GM03348 (cell line): ENCODE data around the gene SUCNR1.
"Not testable (repeated sequence)": the region's sequence is repeated elsewhere in the genome, so short reads cannot be mapped to it uniquely, and the experiment has no call there.

Source experiments
- DNase-seq: peaks from one replicate; pipeline ENCODE4 v3.0.0; 2012; ENCODE audit warnings: low spot score

The SUCNR1 gene, protein sequence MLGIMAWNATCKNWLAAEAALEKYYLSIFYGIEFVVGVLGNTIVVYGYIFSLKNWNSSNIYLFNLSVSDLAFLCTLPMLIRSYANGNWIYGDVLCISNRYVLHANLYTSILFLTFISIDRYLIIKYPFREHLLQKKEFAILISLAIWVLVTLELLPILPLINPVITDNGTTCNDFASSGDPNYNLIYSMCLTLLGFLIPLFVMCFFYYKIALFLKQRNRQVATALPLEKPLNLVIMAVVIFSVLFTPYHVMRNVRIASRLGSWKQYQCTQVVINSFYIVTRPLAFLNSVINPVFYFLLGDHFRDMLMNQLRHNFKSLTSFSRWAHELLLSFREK

DNA sequence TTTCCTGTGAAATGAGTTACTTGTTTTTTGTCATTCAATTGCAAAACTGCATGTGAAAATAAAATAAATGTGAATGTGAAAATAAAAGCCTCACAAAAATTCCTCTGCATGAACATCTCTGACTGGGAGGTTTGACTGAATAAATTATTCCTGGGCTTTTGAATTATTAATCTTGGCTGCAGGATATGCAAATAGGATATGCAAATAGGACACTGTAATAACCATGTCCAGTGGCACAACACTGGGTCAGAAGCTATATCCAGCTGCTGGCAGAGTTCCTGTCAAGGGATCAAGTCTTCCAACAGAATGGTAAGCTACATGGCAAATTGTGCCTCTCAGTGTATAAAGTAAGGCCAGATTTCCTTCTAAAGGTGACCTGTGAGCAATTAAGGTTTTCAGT is at the start of gene SUCNR1:
Gene SUCNR1, plus strand, starts transcription at position 246 of the 400 bp plus-strand sequence. CDS start 6,250 bp downstream, outside the sequence.
- no peak for DNase-seq

DNA sequence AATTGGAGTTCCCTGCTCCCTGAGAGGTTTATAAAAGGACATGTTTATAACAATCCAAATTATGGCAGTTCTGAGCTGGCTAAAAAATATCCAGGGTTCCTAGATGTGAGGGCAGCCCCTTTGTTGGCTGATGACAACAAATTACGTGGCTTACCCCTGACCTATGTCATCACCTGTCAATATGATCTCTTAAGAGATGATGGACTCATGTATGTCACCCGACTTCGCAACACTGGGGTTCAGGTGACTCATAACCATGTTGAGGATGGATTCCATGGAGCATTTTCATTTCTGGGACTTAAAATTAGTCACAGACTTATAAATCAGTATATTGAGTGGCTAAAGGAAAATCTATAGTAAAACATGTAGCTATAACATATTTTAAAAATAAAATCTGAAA is 45.6 kb upstream of the SUCNR1 start:
- no peak for DNase-seq

DNA sequence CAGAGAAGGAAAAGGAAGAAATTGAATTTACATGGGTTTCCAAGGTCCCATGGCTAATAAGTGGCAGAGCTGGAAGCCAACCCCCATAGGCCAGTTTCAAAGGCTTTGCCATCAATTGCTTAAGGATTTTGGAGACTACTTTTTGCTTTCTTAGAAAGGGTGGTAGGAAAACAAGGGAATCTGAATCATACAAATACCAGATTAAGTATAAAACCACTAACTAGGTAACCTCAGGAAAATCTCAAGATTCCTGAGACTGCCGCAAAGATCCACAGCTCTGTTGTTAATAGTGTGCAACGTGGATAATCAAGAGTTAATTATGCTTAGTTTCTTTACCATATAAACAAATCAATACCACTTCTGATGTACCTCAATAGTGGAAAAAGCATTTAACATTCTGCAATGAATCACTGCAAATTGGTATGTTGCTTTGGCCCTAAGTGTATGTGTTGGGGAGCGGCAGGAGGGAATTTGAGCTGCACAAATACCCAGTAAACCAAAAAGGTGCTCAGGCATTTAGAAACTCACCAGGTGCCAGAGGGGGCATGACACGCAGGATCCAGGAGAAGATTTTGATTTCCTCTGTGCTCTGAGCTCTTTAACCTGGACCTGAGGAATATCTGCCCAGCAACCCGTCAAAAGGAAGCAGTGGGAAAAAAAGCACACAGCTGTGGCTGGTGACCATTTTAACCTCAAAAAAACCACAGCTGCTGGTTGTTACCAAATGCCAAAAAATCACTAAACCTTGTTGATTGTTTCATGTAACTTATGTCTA is 37.5 kb upstream of the SUCNR1 start:
- peak; percentile 23 for DNase-seq

DNA sequence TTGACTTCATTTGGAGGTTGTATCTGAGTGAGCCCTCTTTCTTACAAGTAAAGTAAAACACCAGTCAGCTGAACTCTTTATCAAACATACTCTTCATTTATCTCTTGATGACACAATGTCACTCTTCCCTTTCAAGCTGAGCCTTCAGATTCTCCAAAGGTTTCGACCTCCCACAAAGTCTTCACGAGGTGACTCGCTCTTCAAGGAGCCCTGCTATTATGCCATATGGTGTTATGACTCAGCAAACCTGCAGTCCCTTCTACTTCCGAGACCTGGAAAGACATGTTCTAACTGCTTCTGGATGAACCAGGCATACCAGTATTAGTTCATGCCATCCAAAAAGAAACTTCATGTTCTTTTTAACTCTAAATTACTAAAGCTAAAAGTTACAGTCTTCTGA is 36.4 kb upstream of the SUCNR1 start:
- DNase-seq: peak; percentile 53

DNA sequence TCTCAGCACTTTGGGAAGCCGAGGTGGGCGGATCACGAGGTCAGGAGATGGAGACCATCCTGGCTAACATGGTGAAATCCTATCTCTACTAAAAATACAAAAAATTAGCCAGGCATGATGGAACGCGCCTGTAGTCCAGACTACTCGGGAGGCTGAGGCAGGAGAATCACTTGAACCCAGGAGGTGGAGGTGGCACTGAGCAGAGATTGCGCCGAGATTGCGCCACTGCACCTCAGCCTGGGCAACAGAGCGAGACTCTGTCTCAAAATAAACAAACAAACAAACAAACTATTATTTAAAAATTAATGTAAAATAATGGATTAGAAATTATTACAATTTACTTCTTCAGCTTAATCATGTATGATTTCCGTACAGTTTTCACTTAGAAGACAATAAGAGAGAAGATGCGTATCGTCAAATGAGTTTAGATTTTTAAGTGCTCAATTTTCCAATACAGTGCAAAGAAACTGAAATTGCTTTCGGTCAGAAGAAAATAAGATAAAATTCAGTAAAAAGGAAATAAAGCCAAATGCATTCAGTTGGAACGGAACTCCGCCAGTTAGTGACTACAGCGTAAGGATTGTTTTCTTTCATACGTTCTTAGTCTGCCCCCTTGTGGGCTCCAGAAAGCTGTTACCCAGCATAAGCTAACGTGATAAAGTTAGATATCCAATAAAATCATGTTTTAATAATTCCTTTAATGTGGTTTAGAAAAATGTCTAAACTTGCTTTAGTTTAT is 34.7 kb upstream of the SUCNR1 start:
- peak; percentile 74 for DNase-seq

DNA sequence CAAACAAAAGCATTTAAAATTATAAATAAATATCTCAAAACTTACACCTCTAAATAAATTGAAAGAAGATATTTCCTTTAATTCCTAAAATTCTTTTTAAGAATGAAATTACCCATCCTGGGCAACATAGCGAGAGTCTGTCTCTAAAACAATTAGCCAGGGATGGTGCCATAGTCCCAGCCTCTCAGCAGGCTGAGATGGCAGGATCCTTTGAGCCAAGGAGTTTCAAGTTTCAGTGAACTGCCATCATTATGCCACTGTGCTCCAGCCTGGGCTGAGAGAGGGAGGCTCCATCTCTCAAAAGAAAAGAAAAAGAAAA is 34.2 kb upstream of the SUCNR1 start:
- DNase-seq: no peak

DNA sequence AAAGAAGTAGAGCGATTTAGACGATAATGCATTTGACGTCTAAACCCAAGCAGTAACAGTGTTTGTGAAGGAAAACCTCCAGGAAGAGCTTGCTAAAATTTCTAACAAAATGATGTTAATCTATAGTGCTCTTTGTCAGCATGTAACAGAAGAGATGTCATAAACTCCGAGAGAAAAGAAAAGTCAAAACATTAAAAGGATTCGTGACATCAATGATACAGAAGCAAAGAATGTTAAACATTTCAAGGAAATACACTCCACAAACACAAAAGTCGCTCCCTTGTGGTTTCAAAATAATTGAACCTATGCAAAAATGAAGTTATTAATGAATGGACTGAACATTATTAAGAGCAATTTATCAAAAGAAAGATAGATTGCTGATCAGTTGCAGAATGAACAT is 31.6 kb upstream of the SUCNR1 start:
- DNase-seq: no peak

DNA sequence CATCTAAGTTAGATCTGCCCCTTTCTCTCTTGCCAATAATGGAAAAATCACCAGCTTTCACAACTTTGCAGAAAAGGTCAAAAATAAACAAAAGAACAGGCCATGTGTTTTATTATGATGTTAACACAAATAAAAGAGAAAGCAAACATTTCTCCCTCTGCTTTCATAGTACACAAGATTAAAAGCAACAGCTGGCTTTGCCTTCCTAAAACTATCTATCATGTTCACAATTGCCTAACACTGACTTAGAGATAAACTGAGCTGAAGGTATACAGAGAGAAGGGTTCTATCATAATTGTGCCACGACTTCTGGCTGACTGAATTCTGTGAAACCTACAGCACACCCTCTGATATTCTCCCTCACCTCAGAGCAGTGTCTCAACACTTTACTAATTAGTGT is 30.2 kb upstream of the SUCNR1 start:
- no peak for DNase-seq

DNA sequence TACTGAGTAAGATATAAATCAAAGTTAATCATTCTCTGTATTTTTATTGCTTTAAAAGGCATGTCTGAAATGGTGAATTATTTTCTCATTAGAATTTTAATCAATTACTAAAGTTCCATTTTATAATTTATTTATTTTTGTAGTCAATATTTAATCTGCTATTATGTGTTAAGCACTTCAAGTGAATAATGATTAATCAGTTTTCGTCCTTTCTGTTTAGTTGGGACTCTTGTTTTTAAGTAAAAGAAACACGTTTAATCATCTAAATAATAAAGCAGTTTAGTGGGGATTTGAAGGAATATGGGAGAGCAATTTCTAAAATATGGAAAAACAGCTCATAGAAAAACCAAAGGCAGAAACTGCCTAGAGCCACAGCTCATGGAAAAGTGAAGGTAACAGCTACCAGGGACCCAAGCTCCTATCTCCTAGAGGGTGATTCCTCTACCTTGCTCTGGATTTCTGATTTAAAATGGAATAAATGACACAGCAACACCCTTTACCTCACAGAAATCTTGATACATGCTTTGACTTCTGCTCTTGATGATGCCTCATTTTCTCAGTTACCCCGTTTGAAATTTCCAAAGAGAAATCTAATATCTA is 28.0 kb upstream of the SUCNR1 start:
- no peak for DNase-seq

DNA sequence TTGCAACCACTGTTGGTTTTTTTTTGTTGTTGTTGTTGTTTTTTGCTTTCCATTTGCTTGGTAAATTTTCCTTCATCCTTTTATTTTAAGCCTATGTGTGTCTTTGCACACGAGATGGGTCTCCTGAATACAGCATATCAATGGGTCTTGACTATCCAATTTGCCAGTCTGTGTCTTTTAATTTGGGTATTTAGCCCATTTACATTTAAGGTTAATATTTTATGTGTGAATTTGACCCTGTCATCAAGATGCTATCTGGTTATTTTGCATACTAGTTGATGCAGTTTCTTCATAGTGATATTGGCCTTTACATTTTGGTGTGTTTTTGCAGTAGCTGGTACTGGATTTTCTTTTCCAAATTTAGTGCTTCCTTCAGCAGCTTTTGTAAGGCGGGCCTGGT is 23.4 kb upstream of the SUCNR1 start:
- not testable (repeated sequence) for DNase-seq

DNA sequence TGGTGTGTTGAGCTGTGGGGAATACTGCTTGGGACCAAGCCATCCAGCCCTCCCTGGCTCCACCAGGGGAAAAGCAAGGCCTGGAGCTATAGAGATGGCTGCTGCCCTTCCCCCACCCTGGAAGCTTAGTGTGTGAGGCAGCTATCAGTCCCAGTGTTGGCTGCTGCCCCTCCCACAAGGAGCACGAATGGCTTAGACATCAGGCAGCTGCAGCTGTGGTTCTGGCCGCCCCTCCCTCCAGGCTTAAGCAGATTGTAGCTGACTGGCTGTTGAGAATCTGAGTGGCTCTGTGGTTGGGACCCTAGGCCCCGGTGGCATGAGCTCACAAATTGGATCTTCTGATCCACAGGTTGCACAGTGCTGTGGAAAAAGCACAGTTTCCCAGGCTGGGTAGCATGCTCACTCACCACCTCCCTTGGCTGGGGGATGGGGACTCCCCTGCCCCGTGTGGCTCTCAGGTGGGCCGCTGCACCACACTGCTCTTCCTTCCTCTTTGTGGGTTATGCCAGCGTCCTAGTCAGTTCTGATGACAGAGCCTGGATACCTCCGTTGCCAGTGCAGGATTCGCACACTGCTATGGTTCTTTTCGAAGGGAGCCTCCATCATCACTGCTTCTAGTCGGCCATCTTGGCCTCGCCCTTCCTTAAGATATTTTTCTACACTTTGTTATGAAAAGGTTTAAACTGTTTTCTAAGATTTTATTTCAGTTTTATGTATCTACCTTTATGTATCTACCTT is 21.2 kb upstream of the SUCNR1 start:
- DNase-seq: no peak

DNA sequence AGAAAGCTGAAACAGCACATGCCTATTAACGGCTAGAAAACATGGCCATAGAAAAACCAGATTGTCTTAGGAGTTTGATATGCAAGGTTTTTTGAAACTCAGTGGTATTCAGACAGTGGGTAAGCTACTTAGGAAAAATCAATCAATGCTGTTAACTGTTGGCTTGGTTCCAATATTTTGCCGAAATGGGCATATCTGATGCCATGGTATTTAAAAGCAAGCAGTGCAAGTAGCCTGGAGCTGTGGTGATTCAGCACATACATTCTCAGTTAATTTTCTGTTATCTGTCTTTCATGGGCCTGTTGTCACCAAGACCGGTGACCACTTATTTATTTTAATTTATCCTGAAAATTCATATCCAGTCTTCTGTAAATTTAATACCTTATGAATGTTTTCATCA is 17.3 kb upstream of the SUCNR1 start:
- DNase-seq: no peak

DNA sequence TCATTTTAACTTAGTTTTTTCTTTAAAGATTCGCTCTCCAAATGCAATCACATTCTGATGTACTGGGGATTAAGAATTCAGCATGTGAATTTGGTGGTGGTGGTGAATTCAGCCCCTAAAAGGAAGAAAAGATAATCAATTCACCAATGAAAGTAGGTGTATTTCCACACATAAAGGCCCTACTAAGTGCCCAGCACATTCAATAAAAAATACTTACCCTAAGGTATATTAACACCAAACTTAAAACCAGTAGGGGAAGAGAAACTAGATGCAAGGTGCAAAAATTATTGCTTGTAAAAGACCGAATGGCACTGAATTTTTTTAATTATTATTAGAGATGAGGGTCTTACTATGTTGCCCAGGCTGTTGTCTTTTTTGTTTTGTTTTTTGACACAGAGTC is 16.8 kb upstream of the SUCNR1 start:
- no peak for DNase-seq

DNA sequence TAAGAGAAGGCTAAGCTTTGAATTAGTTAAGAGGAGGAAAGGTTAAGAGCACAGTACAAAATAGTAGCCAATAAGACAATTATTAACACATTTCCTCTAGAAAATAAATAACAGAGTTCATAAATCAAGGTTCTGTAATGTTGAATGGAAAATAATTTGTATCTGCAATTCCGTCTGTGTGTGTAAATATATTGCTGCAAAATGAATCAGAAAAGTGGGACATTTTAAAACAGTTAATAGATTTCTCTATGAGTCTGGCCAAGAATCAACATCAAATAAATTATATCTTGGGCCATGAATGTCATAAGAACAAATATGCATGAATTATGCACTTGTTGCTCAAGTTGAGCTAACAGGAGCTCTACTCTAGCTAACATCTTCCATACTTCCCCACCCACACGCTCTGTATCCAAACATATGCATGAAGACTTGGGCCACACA is 14.2 kb upstream of the SUCNR1 start:
- DNase-seq: no peak

DNA sequence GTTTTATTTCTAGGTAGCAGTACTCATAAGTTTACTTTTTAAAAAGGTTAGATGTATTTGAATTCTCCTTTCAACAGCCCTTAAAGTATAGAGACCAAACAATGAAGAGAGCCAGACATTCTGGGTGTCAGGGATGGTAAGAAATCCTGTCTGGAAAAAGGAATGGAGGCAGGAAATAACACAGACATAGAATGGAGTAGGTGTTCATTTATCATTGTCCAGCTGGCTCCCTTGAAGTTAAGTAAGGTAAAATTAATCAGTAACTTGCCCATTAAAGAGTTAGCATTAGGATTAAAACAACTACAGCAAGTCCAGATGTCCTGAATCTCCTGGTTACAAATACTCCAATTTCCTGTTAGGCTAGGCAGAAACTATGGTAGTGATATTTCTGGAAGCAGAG is 13.5 kb upstream of the SUCNR1 start:
- DNase-seq: no peak

DNA sequence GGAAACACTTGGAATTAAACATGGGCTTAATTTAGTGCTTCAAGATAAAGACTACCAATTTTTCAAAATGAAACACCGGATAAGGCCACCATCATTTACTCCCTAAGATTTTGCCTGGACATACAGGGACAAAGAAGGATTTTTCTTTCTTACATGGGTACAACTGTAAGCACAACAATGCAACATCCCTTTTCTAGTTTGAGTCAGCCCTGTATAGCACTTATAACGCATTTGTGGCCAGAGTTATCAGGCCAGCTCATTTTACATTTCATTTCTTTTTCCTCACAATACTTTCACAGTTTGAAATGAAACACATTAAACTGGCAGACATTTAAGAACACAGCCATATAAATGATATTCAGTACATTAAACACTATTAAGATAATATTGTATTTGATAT is 9.8 kb upstream of the SUCNR1 start:
- no peak for DNase-seq

DNA sequence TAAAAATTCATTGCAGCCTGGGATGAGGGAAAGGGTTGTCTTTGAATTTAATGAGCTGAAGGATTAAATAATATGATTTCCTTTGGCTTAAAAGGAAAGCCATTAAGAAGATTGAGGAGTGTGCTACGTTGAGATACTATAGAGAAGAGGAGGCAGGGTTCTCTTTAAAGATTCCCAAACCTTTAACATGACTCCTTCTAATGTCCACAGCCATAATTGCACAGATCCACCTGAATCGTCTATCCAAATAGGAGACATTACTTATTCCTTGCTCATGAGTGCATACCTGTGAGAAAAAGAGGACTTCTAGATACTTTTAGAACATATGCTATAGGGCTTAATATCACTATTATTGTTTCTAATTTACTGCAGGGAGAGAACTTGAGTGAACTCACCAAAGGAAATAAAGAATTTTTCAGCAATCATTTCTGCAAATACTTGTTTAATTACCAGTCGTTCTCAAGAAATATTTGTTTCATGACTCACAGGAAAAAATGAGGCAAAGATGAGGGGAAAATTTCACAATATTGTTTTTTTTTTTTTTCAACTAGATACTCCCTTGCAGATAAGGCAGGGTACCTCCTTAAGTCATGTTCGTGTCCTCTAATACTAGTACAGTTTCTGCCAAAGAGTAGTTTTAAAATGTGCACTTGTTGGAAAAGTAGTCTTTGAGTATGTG is 8.9 kb upstream of the SUCNR1 start:
- DNase-seq: peak; percentile 61

DNA sequence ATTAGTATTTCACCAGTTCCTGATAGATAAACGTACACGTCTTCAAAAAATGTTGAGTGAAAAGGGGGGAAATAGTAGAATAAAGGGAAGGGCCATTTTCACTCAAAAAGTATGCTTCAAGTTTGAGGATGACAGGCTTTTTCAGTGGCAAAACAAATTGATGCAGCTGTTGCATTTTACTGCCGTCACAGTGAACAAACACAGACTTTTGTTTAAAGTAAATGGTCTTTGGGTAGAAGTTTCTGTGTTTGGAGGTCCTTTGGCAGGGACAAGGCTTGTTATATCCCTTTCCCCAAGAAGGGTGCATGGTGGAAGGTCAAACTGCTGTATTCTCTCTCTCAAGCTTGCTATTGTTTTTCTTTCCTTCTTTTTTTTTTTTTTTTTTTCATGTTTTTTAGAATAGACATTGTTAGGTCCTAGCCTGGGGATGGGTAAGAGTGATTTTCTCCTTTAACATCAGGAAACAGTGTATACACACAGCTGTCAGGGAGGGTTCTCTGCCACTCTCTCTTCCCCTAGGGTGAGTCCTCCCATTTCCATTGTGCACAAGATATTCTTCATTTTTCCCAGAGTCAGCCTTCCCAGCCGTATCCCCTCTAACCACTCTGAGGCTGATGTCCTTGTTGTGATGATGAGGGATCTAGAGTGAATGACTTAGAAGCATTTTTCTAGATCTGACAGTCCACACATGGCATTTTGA is 6.6 kb upstream of the SUCNR1 start:
- DNase-seq: no peak

DNA sequence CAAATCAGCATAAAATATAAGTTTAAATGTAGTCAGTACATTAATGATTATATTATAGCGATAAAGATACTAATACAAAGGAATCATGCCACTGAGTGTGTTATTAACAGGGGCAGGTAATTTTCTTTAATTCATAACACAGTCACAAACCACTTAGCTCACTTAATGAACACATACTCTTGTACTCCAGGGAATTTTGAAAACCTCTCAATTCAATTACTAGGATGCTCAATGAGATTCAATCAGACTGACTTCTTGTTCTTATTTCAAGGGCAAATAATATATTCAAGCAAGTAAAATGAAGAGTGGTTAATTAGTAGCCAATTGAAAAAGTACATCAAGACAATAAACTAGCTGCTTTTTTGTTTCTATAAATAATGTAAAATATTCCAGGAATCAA is 5.8 kb upstream of the SUCNR1 start:
- DNase-seq: no peak

DNA sequence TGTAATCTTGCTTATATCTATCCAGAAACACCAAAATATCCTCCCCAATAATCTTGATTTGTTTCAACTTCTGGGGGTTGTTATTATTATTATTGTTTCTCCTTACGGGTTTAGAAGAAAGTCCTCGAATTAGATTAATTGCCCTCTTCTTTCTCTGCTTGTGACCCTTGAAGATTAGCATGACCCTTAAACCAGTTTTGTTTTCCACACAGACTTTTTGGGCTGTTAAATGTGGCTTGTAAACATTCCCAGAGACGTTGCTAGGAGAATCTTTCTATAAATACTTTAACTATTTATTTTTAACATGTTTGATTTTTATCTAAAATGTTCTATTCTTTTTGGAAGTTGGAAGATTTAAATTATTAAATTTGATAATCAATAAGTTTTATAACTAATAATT is 4.3 kb upstream of the SUCNR1 start:
- DNase-seq: no peak
